ENCODE measurements around the gene ZBED1. TPM values are rescaled to one million over a fixed set of nuclear protein-coding genes. Genes with fewer than 3 reads are reported as not detected.

ZBED1 gene
- total and polyA plus RNA-seq, 8 donors: 11.9 to 39.5 (median 26.2) TPM

DNA sequence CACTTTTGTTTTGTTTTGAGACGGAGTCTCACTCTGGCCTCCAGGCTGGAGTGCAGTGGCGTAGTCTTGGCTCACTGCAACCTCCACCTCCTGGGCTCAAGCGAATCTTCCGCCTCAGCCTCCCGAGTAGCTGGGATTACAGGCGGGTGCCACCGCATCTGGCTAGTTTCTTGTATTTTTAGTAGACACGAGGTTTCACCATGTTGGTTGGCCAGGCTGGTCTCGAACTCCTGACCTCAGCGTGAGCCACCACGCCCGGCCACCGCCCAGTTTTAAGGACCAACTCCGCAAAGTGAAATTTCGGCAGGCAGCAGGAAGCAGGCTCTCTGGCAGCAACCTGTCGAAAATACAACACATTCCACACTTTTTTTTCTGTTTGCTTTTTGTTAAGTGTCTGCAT is 13.4 kb downstream of the ZBED1 start:
- ATAC-seq (no peak), FAIRE-seq (no peak), DNase-seq (no peak)
- 92 to 94% methylated on average over 16 of the region's 16 CpGs for WGBS, 2 donors
- Histone ChIP-seq H3K27ac (no peak overlapping the region), H3K4me3 (no peak overlapping the region), H3K27me3 (no peaks in the 10 kb centered on the region), H3K9me3 (no peaks in the 10 kb centered on the region), H3K36me3 (peaks cover 0 to 31% (median 19%) of the 10 kb centered on the region in 3 donors), H3K4me1 (peaks cover 0 to 11% (median 5%) of the 10 kb centered on the region in 3 donors)
- TF ChIP-seq CTCF (IDR thresholded peaks at IDR 0.05): no peak
- intact Hi-C loops (cut with DNase I): no loop called here

GRCh38 chrX:2486476-2487133 is 14.2 kb downstream of the ZBED1 start:
- Histone ChIP-seq H3K4me3 (no peak overlapping the region), H3K27ac (no peak overlapping the region)
- TF ChIP-seq CTCF (IDR thresholded peaks at IDR 0.05): no peak

DNA sequence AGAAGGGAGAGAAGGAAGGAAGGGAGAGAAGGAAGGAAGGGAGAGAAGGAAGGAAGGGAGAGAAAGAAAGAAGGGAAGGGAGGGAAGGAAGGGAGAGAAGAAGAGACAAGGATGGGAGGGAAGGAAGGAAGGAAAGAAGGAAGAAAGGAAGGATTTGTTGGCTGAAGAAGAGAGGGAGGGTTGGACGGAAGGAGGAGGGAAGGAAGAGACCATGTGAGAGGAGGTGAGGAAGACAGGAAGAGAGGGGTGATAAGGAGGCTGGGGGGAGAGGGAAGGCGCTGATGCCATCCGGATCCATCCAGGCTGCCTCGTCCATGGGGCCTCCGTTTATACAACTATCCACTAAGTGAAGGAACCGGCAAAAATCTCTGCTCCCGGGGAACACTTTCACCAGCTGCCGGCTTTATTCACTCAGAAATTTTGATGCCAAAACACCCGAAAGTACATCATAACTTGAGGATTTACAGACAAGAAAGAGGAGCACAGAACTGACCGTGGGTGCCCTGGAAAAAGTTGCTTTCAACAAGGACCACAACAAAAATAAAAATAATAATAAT is 14.9 kb downstream of the ZBED1 start:
- intact Hi-C loops (cut with DNase I): no loop called here
- WGBS, 2 donors: 85 to 92% methylated on average over 10 of the region's 10 CpGs
- no peaks in the 10 kb centered on the region for H3K27me3 ChIP-seq
- H3K4me1 ChIP-seq: no peaks in the 10 kb centered on the region
- DNase-seq (peak in 1 of 6 donors; percentile 13), ATAC-seq (no peak), FAIRE-seq (no peak)
- no peak overlapping the region for H3K4me3 ChIP-seq
- peaks cover 0 to 31% (median 19%) of the 10 kb centered on the region in 3 donors for H3K36me3 ChIP-seq
- no peaks in the 10 kb centered on the region for H3K9me3 ChIP-seq
- TF ChIP-seq CTCF (IDR thresholded peaks at IDR 0.05): no peak
- no peak overlapping the region for H3K27ac ChIP-seq

More at GRCh38 chrX:2486476-2487133, 14.2 kb downstream of the ZBED1 start:
- no peak for FAIRE-seq
- Histone ChIP-seq H3K27me3 (no peaks in the 10 kb centered on the region), H3K4me1 (peaks cover 0 to 5% (median 0%) of the 10 kb centered on the region in 3 donors), H3K36me3 (peaks cover 0 to 31% (median 19%) of the 10 kb centered on the region in 3 donors), H3K9me3 (no peaks in the 10 kb centered on the region)
- intact Hi-C loops (cut with DNase I): no loop called here
- 88 to 90% methylated on average over 29 of the region's 29 CpGs for WGBS, 2 donors
- DNase-seq: peak in 1 of 6 donors; percentile 28
- ATAC-seq: no peak

GRCh38 chrX:2484721-2485648 is 15.8 kb downstream of the ZBED1 start:
- ATAC-seq (peak in 1 of 4 donors; percentile 22), FAIRE-seq (no peak), DNase-seq (peak in 1 of 6 donors; percentile 30)
- Histone ChIP-seq H3K27me3 (no peaks in the 10 kb centered on the region), H3K36me3 (peaks cover 0 to 24% (median 19%) of the 10 kb centered on the region in 3 donors), H3K9me3 (no peaks in the 10 kb centered on the region), H3K4me3 (no peak overlapping the region), H3K4me1 (no peaks in the 10 kb centered on the region), H3K27ac (no peak overlapping the region)
- TF ChIP-seq CTCF (IDR thresholded peaks at IDR 0.05): no peak
- intact Hi-C loops (cut with DNase I): no loop called here
- WGBS, 2 donors: 80 to 84% methylated on average over 26 of the region's 26 CpGs
